DOHH2 (cell line): ENCODE data around the gene BAHD1.
"Not testable (repeated sequence)": the region's sequence is repeated elsewhere in the genome, so short reads cannot be mapped to it uniquely, and the experiment has no call there.

Experiments used
- H3F3A ChIP-seq: fragments of 200-600 bp; sonication (generic), shearing (Covaris generic); 2 replicates; pipeline ENCODE4 v1.6.0; 2016; ENCODE audit warnings: antibody characterized with exemption, mild to moderate bottlenecking; ENCODE audit not compliant: control insufficient read depth, insufficient read depth
- H3K27ac ChIP-seq: fragments of 200-600 bp; sonication (generic); 2 replicates; pipeline ENCODE4 v1.5.1; 2014; ENCODE audit warnings: low read depth, mild to moderate bottlenecking, low read length, moderate library complexity
- H3K27me3 ChIP-seq: fragments of 200-600 bp; sonication (generic); 2 replicates; pipeline ENCODE4 v1.6.1; 2014; ENCODE audit warnings: mild to moderate bottlenecking, low read length, mixed read lengths; ENCODE audit not compliant: control insufficient read depth
- H3K36me3 ChIP-seq: fragments of 200-600 bp; sonication (generic); 2 replicates; pipeline ENCODE4 v1.6.1; 2014; ENCODE audit warnings: mild to moderate bottlenecking, low read length, moderate library complexity, mixed read lengths; ENCODE audit not compliant: control insufficient read depth
- H3K4me1 ChIP-seq: fragments of 200-600 bp; sonication (generic); 2 replicates; pipeline ENCODE4 v1.6.1; 2014; ENCODE audit warnings: mild to moderate bottlenecking, low read length, mixed read lengths; ENCODE audit not compliant: control insufficient read depth
- H3K4me2 ChIP-seq: fragments of 200-600 bp; sonication (generic); 2 replicates; pipeline ENCODE4 v1.6.0; 2014; ENCODE audit warnings: mild to moderate bottlenecking, low read length, moderate library complexity
- H3K4me3 ChIP-seq: fragments of 200-600 bp; sonication (generic); 2 replicates; pipeline ENCODE4 v1.5.1; 2014; ENCODE audit warnings: mild to moderate bottlenecking, low read length, mixed read lengths
- H3K79me2 ChIP-seq: fragments of 200-600 bp; sonication (generic); 2 replicates; pipeline ENCODE4 v1.6.1; 2014; ENCODE audit warnings: mild to moderate bottlenecking, low read length, mixed read lengths; ENCODE audit not compliant: control insufficient read depth
- H3K9me2 ChIP-seq: fragments of 200-600 bp; sonication (generic); replicated peaks from 2 replicates; pipeline ENCODE4 v1.6.1; 2014; ENCODE audit warnings: mild to moderate bottlenecking, low read length, mixed read lengths; ENCODE audit not compliant: control insufficient read depth
- H3K9me3 ChIP-seq: fragments of 200-600 bp; sonication (generic); 2 replicates; pipeline ENCODE4 v1.6.1; 2014; ENCODE audit warnings: antibody characterized with exemption, low read length, mixed read lengths; ENCODE audit not compliant: control insufficient read depth, insufficient read depth
- H4K20me1 ChIP-seq: fragments of 200-600 bp; sonication (generic); 2 replicates; pipeline ENCODE4 v1.6.0; 2014; ENCODE audit warnings: low read depth, mild to moderate bottlenecking, antibody characterized with exemption, low read length, moderate library complexity; ENCODE audit not compliant: control insufficient read depth, insufficient read depth
- CTCF ChIP-seq: fragments of 200-600 bp; sonication (generic); IDR thresholded peaks from one replicate; pipeline ENCODE4 v1.5.1; 2014; ENCODE audit warnings: antibody characterized with exemption, mild to moderate bottlenecking, low read depth, low read length; ENCODE audit not compliant: poor library complexity, severe bottlenecking
- EZH2phosphoT487 ChIP-seq: fragments of 200-600 bp; sonication (generic); IDR thresholded peaks from 2 replicates; pipeline ENCODE4 v1.6.1; 2017; ENCODE audit warnings: borderline replicate concordance, mild to moderate bottlenecking, antibody characterized with exemption, low read length, moderate library complexity, mixed read lengths

The BAHD1 gene

GRCh38 chr15:40452296-40453090 lies 11.7 kb downstream of the BAHD1 start:
- no peaks in the 10 kb centered on the region for H3K36me3 ChIP-seq
- H3K27ac ChIP-seq: peak overlapping the region; percentile 6; the same call in 1 of the 2 replicates
- H3K79me2 ChIP-seq: peaks cover 90% of the 10 kb centered on the region
- peak overlapping the region; percentile 53 for H3K4me2 ChIP-seq
- H3K4me1 ChIP-seq: peaks cover 32% of the 10 kb centered on the region
- H3K9me3 ChIP-seq: no peaks in the 10 kb centered on the region
- H3F3A ChIP-seq: no peaks in the 10 kb centered on the region
- H3K27me3 ChIP-seq: no peaks in the 10 kb centered on the region
- H3K4me3 ChIP-seq: peak overlapping the region; percentile 13; the same call in 1 of the 2 replicates
- TF ChIP-seq CTCF (no peak), EZH2phosphoT487 (no peak)
- H4K20me1 ChIP-seq: peaks cover 15% of the 10 kb centered on the region
- H3K9me2 ChIP-seq: no peaks in the 10 kb centered on the region

- H3K27ac ChIP-seq, H3K4me3 ChIP-seq, H3F3A ChIP-seq, H3K4me2 ChIP-seq, H3K36me3 ChIP-seq, H3K27me3 ChIP-seq, H3K9me3 ChIP-seq, H3K9me2 ChIP-seq: not testable (repeated sequence)
- Histone ChIP-seq H3K4me1 (peaks cover 32% of the 10 kb centered on the region), H3K79me2 (peaks cover 89% of the 10 kb centered on the region), H4K20me1 (peaks cover 15% of the 10 kb centered on the region)
Measured at GRCh38 chr15:40453941-40454340, 13.2 kb downstream of the BAHD1 start.

GRCh38 chr15:40454904-40455391 lies 14.2 kb downstream of the BAHD1 start:
- Histone ChIP-seq H3K9me2 (no peaks in the 10 kb centered on the region), H3F3A (no peaks in the 10 kb centered on the region), H3K4me1 (peaks cover 32% of the 10 kb centered on the region), H3K4me3 (no peak overlapping the region), H3K27me3 (no peaks in the 10 kb centered on the region), H3K4me2 (no peak overlapping the region), H3K27ac (no peak overlapping the region), H4K20me1 (peaks cover 15% of the 10 kb centered on the region), H3K9me3 (no peaks in the 10 kb centered on the region), H3K36me3 (no peaks in the 10 kb centered on the region), H3K79me2 (peaks cover 80% of the 10 kb centered on the region)
- TF ChIP-seq CTCF (no peak), EZH2phosphoT487 (no peak)

- no peak overlapping the region for H3K4me2 ChIP-seq
- no peaks in the 10 kb centered on the region for H3F3A ChIP-seq
- no peak for TF ChIP-seq CTCF
- no peak for TF ChIP-seq EZH2phosphoT487
- no peak overlapping the region for H3K4me3 ChIP-seq
- no peaks in the 10 kb centered on the region for H3K9me3 ChIP-seq
- no peaks in the 10 kb centered on the region for H3K9me2 ChIP-seq
- peaks cover 15% of the 10 kb centered on the region for H4K20me1 ChIP-seq
- no peaks in the 10 kb centered on the region for H3K27me3 ChIP-seq
- H3K36me3 ChIP-seq: no peaks in the 10 kb centered on the region
- H3K27ac ChIP-seq: no peak overlapping the region
- H3K4me1 ChIP-seq: peaks cover 29% of the 10 kb centered on the region
- peaks cover 69% of the 10 kb centered on the region for H3K79me2 ChIP-seq
Measured at GRCh38 chr15:40456299-40456712, 15.6 kb downstream of the BAHD1 start.
